ENCODE measurements around the gene NR5A2.

Gene NR5A2

DNA sequence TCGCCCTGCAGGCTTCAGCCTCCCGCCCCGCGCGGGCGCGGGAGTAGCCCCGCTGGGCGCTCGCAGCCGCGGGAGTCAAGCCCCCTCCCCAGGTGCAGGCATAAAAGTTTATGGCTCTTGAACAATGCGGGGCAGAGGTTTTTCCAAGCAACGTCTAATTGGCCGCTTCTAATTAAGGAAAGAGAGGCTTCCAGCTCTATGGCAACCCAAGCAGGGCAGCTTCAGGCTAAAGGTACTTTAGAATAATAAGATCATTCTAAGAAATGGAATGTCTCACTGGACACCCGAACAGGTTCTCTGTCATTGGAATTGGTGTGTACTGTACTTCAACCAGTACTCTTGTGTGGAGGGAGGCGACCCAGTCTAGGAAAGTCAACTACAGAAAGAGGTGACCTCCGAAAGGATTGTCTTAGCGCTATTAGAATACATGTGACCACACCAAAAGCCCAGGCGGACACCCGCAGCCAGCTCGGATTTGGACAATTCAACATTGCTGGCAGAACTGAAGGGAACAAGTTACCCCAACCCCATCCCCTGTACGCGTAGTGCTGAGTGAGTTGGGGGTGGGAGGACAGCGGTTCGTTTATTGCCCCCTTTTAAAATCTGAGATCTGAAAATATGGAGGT lies 12.5 kb downstream of the NR5A2 start:
- peak overlapping the region; percentile 82; the same call in 1 of the 2 replicates for H2AFZ ChIP-seq (ENCODE audit: low read length)
- H3K9me3 ChIP-seq (ENCODE audit: insufficient read depth, low read depth, low read length) = no peaks in the 10 kb centered on the region
- no peaks in the 10 kb centered on the region for H3K36me3 ChIP-seq (ENCODE audit: insufficient read depth, low read length)
- no peaks in the 10 kb centered on the region for H3K79me2 ChIP-seq (ENCODE audit: insufficient read depth, low read length)
- peaks cover 36% of the 10 kb centered on the region for H3K27me3 ChIP-seq (ENCODE audit: insufficient read depth, low read length, poor library complexity, severe bottlenecking)
- H3K4me2 ChIP-seq (ENCODE audit: low read depth, low read length, poor library complexity, severe bottlenecking) = peak overlapping the region; percentile 81
- TF ChIP-seq EZH2phosphoT487 (IDR thresholded peaks at IDR 0.05; ENCODE audit: borderline replicate concordance) = no peak
- TF ChIP-seq, protein P1, sequence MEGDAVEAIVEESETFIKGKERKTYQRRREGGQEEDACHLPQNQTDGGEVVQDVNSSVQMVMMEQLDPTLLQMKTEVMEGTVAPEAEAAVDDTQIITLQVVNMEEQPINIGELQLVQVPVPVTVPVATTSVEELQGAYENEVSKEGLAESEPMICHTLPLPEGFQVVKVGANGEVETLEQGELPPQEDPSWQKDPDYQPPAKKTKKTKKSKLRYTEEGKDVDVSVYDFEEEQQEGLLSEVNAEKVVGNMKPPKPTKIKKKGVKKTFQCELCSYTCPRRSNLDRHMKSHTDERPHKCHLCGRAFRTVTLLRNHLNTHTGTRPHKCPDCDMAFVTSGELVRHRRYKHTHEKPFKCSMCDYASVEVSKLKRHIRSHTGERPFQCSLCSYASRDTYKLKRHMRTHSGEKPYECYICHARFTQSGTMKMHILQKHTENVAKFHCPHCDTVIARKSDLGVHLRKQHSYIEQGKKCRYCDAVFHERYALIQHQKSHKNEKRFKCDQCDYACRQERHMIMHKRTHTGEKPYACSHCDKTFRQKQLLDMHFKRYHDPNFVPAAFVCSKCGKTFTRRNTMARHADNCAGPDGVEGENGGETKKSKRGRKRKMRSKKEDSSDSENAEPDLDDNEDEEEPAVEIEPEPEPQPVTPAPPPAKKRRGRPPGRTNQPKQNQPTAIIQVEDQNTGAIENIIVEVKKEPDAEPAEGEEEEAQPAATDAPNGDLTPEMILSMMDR (conservative IDR thresholded peaks at IDR 0.05; ENCODE audit: low read length) = no peak
- no peaks in the 10 kb centered on the region for H4K20me1 ChIP-seq (ENCODE audit: insufficient read depth, low read length, poor library complexity, severe bottlenecking)
- H3K9ac ChIP-seq (ENCODE audit: low read depth, low read length, poor library complexity, severe bottlenecking) = no peak overlapping the region
- H3K9me2 ChIP-seq (replicated peaks; ENCODE audit: low read depth, low read length) = no peaks in the 10 kb centered on the region
- no peaks in the 10 kb centered on the region for H3K4me1 ChIP-seq (ENCODE audit: insufficient read depth, low read length, poor library complexity, severe bottlenecking)
- H3K4me3 ChIP-seq (ENCODE audit: low read length, poor library complexity, severe bottlenecking) = peak overlapping the region; percentile 73
- H3F3A ChIP-seq (ENCODE audit: low read depth) = no peaks in the 10 kb centered on the region

DNA sequence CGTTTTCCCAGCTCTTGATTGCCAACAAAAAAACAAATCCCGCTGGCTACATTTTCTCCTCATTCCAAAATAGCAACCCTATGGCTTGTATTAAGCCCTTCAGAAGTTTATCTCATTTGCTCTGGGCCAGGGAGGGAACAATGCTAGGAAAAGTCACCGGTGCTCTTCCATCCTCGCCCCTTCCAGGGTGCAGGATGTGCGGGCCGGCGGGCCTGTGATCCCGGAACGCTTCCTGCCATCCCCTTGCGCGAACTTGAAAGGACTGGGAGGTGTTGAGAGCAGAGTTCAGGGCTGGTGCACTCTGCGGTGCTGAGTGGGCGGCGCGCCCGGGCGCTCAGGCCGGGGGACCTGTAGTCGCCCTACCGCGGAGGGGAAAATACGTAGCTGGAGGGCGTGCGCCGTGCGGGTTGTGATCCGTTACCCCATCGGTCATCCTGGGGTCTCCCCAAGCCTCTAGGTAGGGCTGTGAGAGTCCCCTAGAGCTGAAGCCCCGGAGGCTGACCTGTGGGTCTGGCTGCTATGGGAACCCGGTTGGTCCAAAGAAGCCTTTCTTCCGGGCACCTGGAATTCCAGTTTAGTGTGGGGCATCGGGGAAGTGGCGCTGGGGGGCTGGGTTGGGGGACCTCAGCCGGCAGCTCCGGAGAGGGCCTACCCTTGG lies 13.1 kb downstream of the NR5A2 start:
- H4K20me1 ChIP-seq (ENCODE audit: insufficient read depth, low read length, poor library complexity, severe bottlenecking) = no peaks in the 10 kb centered on the region
- no peak overlapping the region for H3K4me2 ChIP-seq (ENCODE audit: low read depth, low read length, poor library complexity, severe bottlenecking)
- H3K9me3 ChIP-seq (ENCODE audit: insufficient read depth, low read depth, low read length) = no peaks in the 10 kb centered on the region
- no peaks in the 10 kb centered on the region for H3K9me2 ChIP-seq (replicated peaks; ENCODE audit: low read depth, low read length)
- H3K79me2 ChIP-seq (ENCODE audit: insufficient read depth, low read length) = no peaks in the 10 kb centered on the region
- H3K27me3 ChIP-seq (ENCODE audit: insufficient read depth, low read length, poor library complexity, severe bottlenecking) = peaks cover 36% of the 10 kb centered on the region
- H3K36me3 ChIP-seq (ENCODE audit: insufficient read depth, low read length) = no peaks in the 10 kb centered on the region
- H2AFZ ChIP-seq (ENCODE audit: low read length) = no peak overlapping the region
- H3K9ac ChIP-seq (ENCODE audit: low read depth, low read length, poor library complexity, severe bottlenecking) = no peak overlapping the region
- no peaks in the 10 kb centered on the region for H3K4me1 ChIP-seq (ENCODE audit: insufficient read depth, low read length, poor library complexity, severe bottlenecking)
- no peak overlapping the region for H3K4me3 ChIP-seq (ENCODE audit: low read length, poor library complexity, severe bottlenecking)
- no peaks in the 10 kb centered on the region for H3F3A ChIP-seq (ENCODE audit: low read depth)
- no peak for TF ChIP-seq EZH2phosphoT487 (IDR thresholded peaks at IDR 0.05; ENCODE audit: borderline replicate concordance)
- TF ChIP-seq, protein P1 (conservative IDR thresholded peaks at IDR 0.05; ENCODE audit: low read length) = no peak

DNA sequence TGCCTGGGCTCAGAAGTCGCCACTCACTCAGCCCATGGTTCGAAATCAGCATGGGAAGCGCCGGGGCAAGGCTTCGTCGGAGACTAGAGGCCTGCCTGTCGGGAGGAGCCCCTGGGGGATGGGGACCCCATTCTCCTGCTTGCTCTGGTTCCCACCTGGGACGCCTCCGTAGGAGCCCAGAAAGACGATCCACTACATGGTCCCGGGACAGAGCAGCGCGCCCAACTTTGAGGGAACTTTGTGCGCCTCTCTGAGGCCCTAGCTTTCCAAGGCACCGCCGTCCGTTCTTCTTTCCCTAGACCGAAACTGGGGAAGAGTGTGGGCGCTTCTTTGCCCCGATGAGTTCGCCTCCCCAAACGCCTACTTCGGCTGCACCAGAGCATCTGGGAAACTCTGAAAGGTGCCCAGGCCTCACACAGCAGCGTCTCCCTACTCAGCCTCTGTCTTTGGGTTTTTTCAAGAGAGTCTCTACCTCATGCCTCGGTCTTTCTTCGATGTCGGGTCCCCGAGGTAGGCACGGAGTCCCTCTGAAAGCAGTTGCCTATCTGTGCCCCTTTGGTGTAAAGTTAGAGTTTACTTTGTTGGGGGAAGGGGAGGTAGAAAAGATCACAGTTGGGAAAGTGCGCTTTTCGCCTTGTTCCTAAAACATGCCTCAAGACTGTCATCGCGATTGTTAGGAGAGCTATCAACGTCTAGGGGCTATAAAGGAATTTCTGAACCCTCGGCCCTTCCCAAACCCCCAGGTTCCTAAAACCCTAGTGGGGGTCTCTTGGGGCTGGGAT lies 14.0 kb downstream of the NR5A2 start:
- Histone ChIP-seq H3K79me2 (ENCODE audit: insufficient read depth, low read length) (no peaks in the 10 kb centered on the region), H3K9me3 (ENCODE audit: insufficient read depth, low read depth, low read length) (no peaks in the 10 kb centered on the region), H4K20me1 (ENCODE audit: insufficient read depth, low read length, poor library complexity, severe bottlenecking) (no peaks in the 10 kb centered on the region), H3K9ac (ENCODE audit: low read depth, low read length, poor library complexity, severe bottlenecking) (no peak overlapping the region), H3K9me2 (replicated peaks; ENCODE audit: low read depth, low read length) (no peaks in the 10 kb centered on the region), H2AFZ (ENCODE audit: low read length) (no peak overlapping the region), H3K4me2 (ENCODE audit: low read depth, low read length, poor library complexity, severe bottlenecking) (no peak overlapping the region), H3K4me1 (ENCODE audit: insufficient read depth, low read length, poor library complexity, severe bottlenecking) (no peaks in the 10 kb centered on the region), H3K4me3 (ENCODE audit: low read length, poor library complexity, severe bottlenecking) (no peak overlapping the region), H3F3A (ENCODE audit: low read depth) (no peaks in the 10 kb centered on the region), H3K27me3 (ENCODE audit: insufficient read depth, low read length, poor library complexity, severe bottlenecking) (peaks cover 36% of the 10 kb centered on the region), H3K36me3 (ENCODE audit: insufficient read depth, low read length) (no peaks in the 10 kb centered on the region)
- TF ChIP-seq, protein P1 (conservative IDR thresholded peaks at IDR 0.05; ENCODE audit: low read length) = no peak
- TF ChIP-seq EZH2phosphoT487 (IDR thresholded peaks at IDR 0.05; ENCODE audit: borderline replicate concordance) = no peak
